K562 (cell line): ENCODE data around the gene AK2. TPM values are rescaled to one million over a fixed set of nuclear protein-coding genes. Genes with fewer than 3 reads are reported as not detected.

Experiments used
- ATF6 ChIP-seq: sonication (generic); formaldehyde crosslinking; IDR thresholded peaks from 2 replicates; pipeline ENCODE4 v1.4.0; 2020; ENCODE audit warnings: mild to moderate bottlenecking, missing genetic modification reagents
- FOXK2 ChIP-seq, 2 experiments: fragments of 450-650 bp; IDR thresholded peaks in 1 of 2; conservative IDR thresholded peaks in 1 of 2; 2 replicates each; pipeline ENCODE4 v1.6.1; 2016; ENCODE audit warnings: low read depth in 2 of 2, mild to moderate bottlenecking in 1 of 2
- GATAD2B ChIP-seq: fragments of 450-650 bp; IDR thresholded peaks from 2 replicates; pipeline ENCODE4 v1.6.1; 2017; ENCODE audit warnings: mild to moderate bottlenecking, borderline replicate concordance
- KDM5B ChIP-seq: fragments of 200-600 bp; sonication (generic); IDR thresholded peaks from 2 replicates; pipeline ENCODE4 v1.6.1; 2012; ENCODE audit warnings: low read depth, mild to moderate bottlenecking, moderate library complexity, low read length, control low read depth, inconsistent platforms; ENCODE audit not compliant: insufficient replicate concordance
- MECOM ChIP-seq: fragments of 250-450 bp; sonication (Bioruptor Pico); IDR thresholded peaks from 2 replicates; pipeline ENCODE4 v1.8.0; 2022; ENCODE audit warnings: inconsistent platforms
- POLR2AphosphoS2 ChIP-seq: IDR thresholded peaks from 2 replicates; pipeline ENCODE4 v1.6.1; 2012; ENCODE audit warnings: low read length, improper control_type of control experiment
- RBM39 ChIP-seq: fragments of 200-400 bp; formaldehyde crosslinking; optimal IDR thresholded peaks from 2 replicates; pipeline ENCODE3; 2018; ENCODE audit warnings: low read depth, low read length
- SOX6 ChIP-seq: fragments of 450-650 bp; IDR thresholded peaks from 2 replicates; pipeline ENCODE4 v1.6.1; 2014; ENCODE audit warnings: mild to moderate bottlenecking
- TCF3 ChIP-seq: sonication (generic); formaldehyde crosslinking; IDR thresholded peaks from 2 replicates; pipeline ENCODE4 v1.4.0; 2020; ENCODE audit warnings: mild to moderate bottlenecking, missing genetic modification reagents
- THRAP3 ChIP-seq: fragments of 450-650 bp; IDR thresholded peaks from 2 replicates; pipeline ENCODE4 v1.6.1; 2016; ENCODE audit warnings: mild to moderate bottlenecking, inconsistent platforms, borderline replicate concordance
- ZBTB2 ChIP-seq: fragments of 450-650 bp; IDR thresholded peaks from 2 replicates; pipeline ENCODE4 v1.6.1; 2016; ENCODE audit warnings: antibody characterized with exemption
- ZNF212 ChIP-seq: fragments of 450-650 bp; formaldehyde crosslinking; IDR thresholded peaks from 2 replicates; pipeline ENCODE4 v1.4.0; 2020; ENCODE audit warnings: mild to moderate bottlenecking
- ZNF318 ChIP-seq, 2 experiments: fragments of 450-650 bp; IDR thresholded peaks; 2 replicates each; pipeline ENCODE4 v1.6.1; 2016; ENCODE audit warnings: mild to moderate bottlenecking in 2 of 2, borderline replicate concordance in 1 of 2, low read depth in 1 of 2, moderate library complexity in 1 of 2
- ZNF764 ChIP-seq: fragments of 250-450 bp; sonication (Bioruptor Pico); IDR thresholded peaks from 2 replicates; pipeline ENCODE4 v1.4.0; 2020; ENCODE audit warnings: low read depth, mild to moderate bottlenecking, moderate library complexity
- ZNF778 ChIP-seq: fragments of 450-650 bp; formaldehyde crosslinking; IDR thresholded peaks from 2 replicates; pipeline ENCODE4 v1.4.0; 2020; ENCODE audit warnings: mild to moderate bottlenecking, moderate library complexity
- polyA plus RNA-seq, 8 experiments: library from polyadenylated mRNA; depleted of rRNA in 4 of 8; stranded (reverse) in 5 of 8; unstranded in 3 of 8; fragments of >200 nt; fragmentation: Nextera tagmentation in 2 of 8; fragmentation: Illumina TruSeq in 1 of 8; extraction: Ambion mirVana in 2 of 8; extraction: Trizol in 1 of 8; gene quantifications; 2 replicates each; pipeline versions ENCODE4 v1.2.1 to v1.2.3, GENCODE V29; 2011 to 2014; ENCODE audit warnings: inconsistent platforms in 1 of 8, missing spikeins in 1 of 8
- total RNA-seq, 7 experiments: library from RNA; depleted of rRNA in 6 of 7; stranded (reverse); fragments of >200 nt in 6 of 7; fragmentation: Illumina TruSeq in 2 of 7; extraction: Trizol in 2 of 7; gene quantifications; 2 replicates each; pipeline versions ENCODE4 v1.2.1 to v1.2.3, GENCODE V29; 2011 to 2021; ENCODE audit warnings: low replicate concordance in 1 of 7

AK2 gene
- total and polyA plus RNA-seq, 9 of the 15 experiments (the other 6 are each of a cell fraction or from before 2014, with no cell fraction given), result 105 to 1,050 (median 509) TPM

GRCh38 chr1:33007190-33008050, 29.3 kb downstream of the AK2 start (continued):
- TF ChIP-seq ZNF318 (IDR thresholded peaks at IDR 0.05; ENCODE audit: borderline replicate concordance in 1 of 2, low read depth in 1 of 2) (no peak), ZBTB2 (no peak), FOXK2 (conservative IDR thresholded peaks at IDR 0.05 in 1 of 2, IDR thresholded peaks at IDR 0.05 in 1 of 2; ENCODE audit: low read depth in 2 of 2) (peak in 1 of 2 experiments; percentile 49; a peak in 1 of 4 replicates), GATAD2B (no peak), ZNF764 (CRISPR knock-in tag) (no peak), MECOM (no peak), ZNF212 (CRISPR knock-in tag) (no peak), ATF6 (CRISPR knock-in tag) (no peak), SOX6 (0 out of 2 replicates have a peak, but pooled peaks have one; percentile 12), POLR2AphosphoS2 (peak; percentile 66; the same call in 1 of the 2 replicates), TCF3 (CRISPR knock-in tag) (no peak), ZNF778 (CRISPR knock-in tag) (no peak), KDM5B (no peak), RBM39 (no peak), THRAP3 (no peak)
